Measurements from ENCODE around the gene ACTR1B.
A peak's percentile ranks its signal among the peaks of the same experiment; 100 is the strongest.
"Not testable (repeated sequence)": the region's sequence is repeated elsewhere in the genome, so short reads cannot be mapped to it uniquely, and the experiment has no call there.

ACTR1B gene

DNA sequence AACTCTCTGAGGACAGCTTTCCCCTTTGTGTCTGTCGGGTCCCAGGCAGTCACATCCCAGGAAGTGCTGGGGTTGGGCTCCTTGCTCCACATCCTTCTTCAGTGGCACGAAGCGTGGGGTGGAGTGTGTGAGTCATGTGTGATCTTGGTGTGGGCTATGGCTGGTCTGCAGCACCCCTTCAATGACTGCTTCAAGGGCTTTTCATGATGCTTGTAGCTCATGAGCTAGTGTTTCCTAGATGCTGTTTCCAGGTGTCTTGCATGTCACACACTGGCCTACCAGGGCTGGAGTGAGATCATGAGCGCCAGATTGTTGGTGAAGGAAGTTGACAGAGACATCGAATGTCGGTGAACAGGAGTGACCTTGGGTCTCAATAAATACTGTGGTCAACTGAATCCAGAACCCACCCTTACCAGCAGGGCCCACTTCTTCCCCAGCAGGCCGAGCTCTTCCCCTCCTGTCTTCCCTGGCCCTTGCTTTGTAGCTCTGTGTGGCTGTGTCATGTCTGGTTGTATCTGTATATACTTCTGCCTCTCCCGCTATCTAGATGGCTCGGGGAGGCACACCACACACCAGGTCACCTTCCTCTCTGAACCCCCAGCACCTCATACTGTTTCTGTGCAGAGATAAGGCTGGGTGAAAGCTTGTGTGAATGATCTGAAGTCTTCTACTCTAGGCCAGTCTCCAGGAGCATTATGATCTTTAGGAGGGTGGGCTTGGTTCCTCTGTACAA, 9.5 kb upstream of the ACTR1B start:
- H3K4me1 ChIP-seq (ENCODE audit: control insufficient read depth in 1 of 2, insufficient read depth in 1 of 2, low read depth in 1 of 2, low read length in 1 of 2) = peaks cover 14 to 18% of the 10 kb centered on the region in 2 experiments
- H3K9me3 ChIP-seq = no peaks in the 10 kb centered on the region
- no peak overlapping the region for H3K27ac ChIP-seq
- no peaks in the 10 kb centered on the region for H3K36me3 ChIP-seq
- no peaks in the 10 kb centered on the region for H3K27me3 ChIP-seq
- TF ChIP-seq, protein P1, sequence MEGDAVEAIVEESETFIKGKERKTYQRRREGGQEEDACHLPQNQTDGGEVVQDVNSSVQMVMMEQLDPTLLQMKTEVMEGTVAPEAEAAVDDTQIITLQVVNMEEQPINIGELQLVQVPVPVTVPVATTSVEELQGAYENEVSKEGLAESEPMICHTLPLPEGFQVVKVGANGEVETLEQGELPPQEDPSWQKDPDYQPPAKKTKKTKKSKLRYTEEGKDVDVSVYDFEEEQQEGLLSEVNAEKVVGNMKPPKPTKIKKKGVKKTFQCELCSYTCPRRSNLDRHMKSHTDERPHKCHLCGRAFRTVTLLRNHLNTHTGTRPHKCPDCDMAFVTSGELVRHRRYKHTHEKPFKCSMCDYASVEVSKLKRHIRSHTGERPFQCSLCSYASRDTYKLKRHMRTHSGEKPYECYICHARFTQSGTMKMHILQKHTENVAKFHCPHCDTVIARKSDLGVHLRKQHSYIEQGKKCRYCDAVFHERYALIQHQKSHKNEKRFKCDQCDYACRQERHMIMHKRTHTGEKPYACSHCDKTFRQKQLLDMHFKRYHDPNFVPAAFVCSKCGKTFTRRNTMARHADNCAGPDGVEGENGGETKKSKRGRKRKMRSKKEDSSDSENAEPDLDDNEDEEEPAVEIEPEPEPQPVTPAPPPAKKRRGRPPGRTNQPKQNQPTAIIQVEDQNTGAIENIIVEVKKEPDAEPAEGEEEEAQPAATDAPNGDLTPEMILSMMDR (IDR thresholded peaks at IDR 0.05) = no peak
- H3K4me3 ChIP-seq (ENCODE audit: low read depth in 1 of 2, low read length in 1 of 2) = no peak overlapping the region

- H3K27me3 ChIP-seq; H3K9me3 ChIP-seq; H3K4me3 ChIP-seq (ENCODE audit: low read depth in 1 of 2, low read length in 1 of 2); H3K36me3 ChIP-seq; H3K27ac ChIP-seq: not testable (repeated sequence)
- H3K4me1 ChIP-seq (ENCODE audit: control insufficient read depth in 1 of 2, insufficient read depth in 1 of 2, low read depth in 1 of 2, low read length in 1 of 2) = peaks cover 9 to 12% of the 10 kb centered on the region in 2 experiments
Measured at GRCh38 chr2:97672606-97673140, 8.8 kb upstream of the ACTR1B start.

DNA sequence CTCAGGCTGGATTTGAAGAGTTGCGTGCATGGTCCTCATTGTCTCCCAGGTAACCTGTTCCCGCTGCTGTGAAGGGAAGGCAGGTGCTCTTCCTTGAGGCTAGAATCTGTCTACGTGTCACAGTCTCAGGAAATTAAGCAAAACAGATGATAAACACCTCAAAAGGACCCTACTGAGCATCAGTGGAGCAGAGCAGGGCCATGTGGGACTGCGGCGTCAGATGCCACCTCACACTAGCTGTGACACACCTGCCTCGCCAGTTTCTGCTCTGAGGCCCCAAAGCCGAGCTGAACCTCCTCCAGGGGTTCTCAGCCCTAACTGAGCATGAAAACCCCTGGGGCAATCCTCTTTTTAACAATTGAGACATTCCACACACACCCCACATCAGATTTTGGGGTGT, 7.7 kb upstream of the ACTR1B start:
- Histone ChIP-seq H3K36me3 (no peaks in the 10 kb centered on the region), H3K27me3 (no peaks in the 10 kb centered on the region), H3K9me3 (no peaks in the 10 kb centered on the region), H3K27ac (no peak overlapping the region), H3K4me3 (ENCODE audit: low read depth in 1 of 2, low read length in 1 of 2) (no peak overlapping the region), H3K4me1 (ENCODE audit: control insufficient read depth in 1 of 2, insufficient read depth in 1 of 2, low read depth in 1 of 2, low read length in 1 of 2) (peaks cover 9 to 12% of the 10 kb centered on the region in 2 experiments)
- TF ChIP-seq, protein P1 (IDR thresholded peaks at IDR 0.05) = no peak

DNA sequence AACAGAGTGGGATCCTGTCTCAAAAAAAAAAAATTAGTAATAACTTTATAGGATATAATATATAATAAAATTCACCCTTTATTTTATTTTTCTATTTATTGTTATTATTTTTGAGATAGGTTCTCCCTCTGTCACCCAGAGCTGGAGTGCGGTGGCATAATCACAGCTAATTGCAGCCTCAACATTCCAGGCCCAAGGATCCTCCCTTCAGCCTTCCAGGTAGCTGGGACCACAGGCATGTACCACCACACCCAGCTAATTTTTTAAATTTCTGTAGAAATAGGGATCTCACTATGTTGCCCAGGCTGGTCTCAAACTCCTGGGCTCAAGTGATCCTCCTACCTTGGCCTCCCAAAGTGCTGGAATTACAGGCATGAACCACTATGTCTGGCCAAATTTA, 6.6 kb upstream of the ACTR1B start:
- Histone ChIP-seq H3K27ac (no peak overlapping the region), H3K9me3 (no peaks in the 10 kb centered on the region), H3K27me3 (no peaks in the 10 kb centered on the region), H3K4me3 (ENCODE audit: low read depth in 1 of 2, low read length in 1 of 2) (no peak overlapping the region), H3K36me3 (no peaks in the 10 kb centered on the region), H3K4me1 (ENCODE audit: control insufficient read depth in 1 of 2, insufficient read depth in 1 of 2, low read depth in 1 of 2, low read length in 1 of 2) (peaks cover 9 to 12% of the 10 kb centered on the region in 2 experiments)
- TF ChIP-seq, protein P1 (IDR thresholded peaks at IDR 0.05) = no peak

- TF ChIP-seq, protein P1 (IDR thresholded peaks at IDR 0.05) = no peak
- no peaks in the 10 kb centered on the region for H3K27me3 ChIP-seq
- no peak within 1 kb of the TSS for H3K27ac ChIP-seq
- H3K9me3 ChIP-seq = no peaks in the 10 kb centered on the region
- peaks cover 13 to 15% of the 10 kb centered on the region in 2 experiments for H3K4me1 ChIP-seq (ENCODE audit: control insufficient read depth in 1 of 2, insufficient read depth in 1 of 2, low read depth in 1 of 2, low read length in 1 of 2)
- H3K4me3 ChIP-seq (ENCODE audit: low read depth in 1 of 2, low read length in 1 of 2) = no peak within 1 kb of the TSS
- H3K36me3 ChIP-seq = no peaks in the 10 kb centered on the region
Measured at GRCh38 chr2:97669448-97669847, 5.6 kb upstream of the ACTR1B start, which contains the start of gene C2orf92. TSS of gene C2orf92 (plus strand) at chr2:97669713. CDS start at chr2:97669789, 76 bp downstream.

DNA sequence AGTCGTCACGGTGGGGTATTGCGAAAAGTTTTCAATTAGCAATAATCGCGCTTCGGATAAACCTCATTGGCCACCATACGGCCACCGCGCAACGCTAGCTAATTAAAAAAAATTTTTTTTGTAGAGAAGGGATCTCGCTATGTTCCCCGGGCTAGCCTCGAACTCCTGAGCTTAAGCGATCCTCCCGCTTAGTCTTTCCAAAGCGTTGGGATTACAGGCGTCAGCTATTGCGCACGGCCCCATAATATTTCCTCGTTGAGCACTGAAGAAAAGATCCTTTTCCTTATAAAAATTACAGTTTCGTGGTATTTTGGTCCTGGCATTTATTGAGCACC, 759 bp upstream of the ACTR1B start:
- Histone ChIP-seq H3K4me3 (ENCODE audit: low read depth in 1 of 2, low read length in 1 of 2) (peak overlapping the region; percentile 69 to 73), H3K4me1 (ENCODE audit: control insufficient read depth in 1 of 2, insufficient read depth in 1 of 2, low read depth in 1 of 2, low read length in 1 of 2) (peaks cover 15 to 23% of the 10 kb centered on the region in 2 experiments), H3K27me3 (no peaks in the 10 kb centered on the region), H3K27ac (peak overlapping the region; percentile 94), H3K36me3 (no peaks in the 10 kb centered on the region), H3K9me3 (no peaks in the 10 kb centered on the region)
- TF ChIP-seq, protein P1 (IDR thresholded peaks at IDR 0.05) = no peak

Data from neutrophil (primary cell).